Nephron (organoid): ENCODE results near the gene ZCCHC14.

ENCODE experiments used
- H3K27ac Mint-ChIP-seq, 3 experiments: 2 replicates each; pipeline ENCODE4 v1.8.0; 2020; ENCODE audit warnings: mixed read lengths in 3 of 3, mild to moderate bottlenecking in 2 of 3, moderate library complexity in 1 of 3
- H3K27me3 Mint-ChIP-seq: 2 replicates; pipeline ENCODE4 v1.8.0; 2021; ENCODE audit warnings: low read depth, mild to moderate bottlenecking, moderate library complexity, mixed read lengths
- H3K36me3 Mint-ChIP-seq: 2 replicates; pipeline ENCODE4 v1.8.0; 2020; ENCODE audit warnings: low read depth, mixed read lengths
- H3K4me1 Mint-ChIP-seq: 2 replicates; pipeline ENCODE4 v1.8.0; 2020; ENCODE audit warnings: mixed read lengths
- H3K4me3 Mint-ChIP-seq, 3 experiments: 2 replicates each; pipeline ENCODE4 v1.8.0; 2020; ENCODE audit warnings: mild to moderate bottlenecking in 3 of 3, mixed read lengths in 3 of 3, moderate library complexity in 2 of 3
- H3K9me3 Mint-ChIP-seq: 2 replicates; pipeline ENCODE4 v1.8.0; 2020; ENCODE audit warnings: mixed read lengths
- CTCF ChIP-seq, 3 experiments: fragments of 200-600 bp; sonication (generic); IDR thresholded peaks; one replicate each; pipeline ENCODE4 v1.5.0; 2021; ENCODE audit warnings: antibody characterized with exemption in 3 of 3; ENCODE audit not compliant: unreplicated experiment in 3 of 3

The ZCCHC14 gene

GRCh38 chr16:87469169-87469568, 23.7 kb downstream of the ZCCHC14 start:
- Mint-ChIP-seq H3K9me3 (no peaks in the 10 kb centered on the region), H3K27me3 (no peaks in the 10 kb centered on the region), H3K4me1 (peaks cover 50% of the 10 kb centered on the region), H3K36me3 (peaks cover 3% of the 10 kb centered on the region), H3K4me3 (no peak overlapping the region), H3K27ac (peak overlapping the region in 1 of 3 experiments; percentile 67)
- no peak for TF ChIP-seq CTCF (IDR thresholded peaks at IDR 0.05; ENCODE audit: unreplicated experiment in 3 of 3)

- no peak overlapping the region for H3K27ac Mint-ChIP-seq
- no peak overlapping the region for H3K4me3 Mint-ChIP-seq
- H3K36me3 Mint-ChIP-seq: no peaks in the 10 kb centered on the region
- H3K4me1 Mint-ChIP-seq: peaks cover 52% of the 10 kb centered on the region
- no peak for TF ChIP-seq CTCF (IDR thresholded peaks at IDR 0.05; ENCODE audit: unreplicated experiment in 3 of 3)
- no peaks in the 10 kb centered on the region for H3K27me3 Mint-ChIP-seq
- H3K9me3 Mint-ChIP-seq: no peaks in the 10 kb centered on the region
These were observed 24.3 kb downstream of the ZCCHC14 start for GRCh38 chr16:87468550-87468949.

- no peaks in the 10 kb centered on the region for H3K36me3 Mint-ChIP-seq
- no peaks in the 10 kb centered on the region for H3K9me3 Mint-ChIP-seq
- peak overlapping the region in 2 of 3 experiments; percentile 26 to 92 for H3K27ac Mint-ChIP-seq
- H3K4me3 Mint-ChIP-seq: no peak overlapping the region
- no peak for TF ChIP-seq CTCF (IDR thresholded peaks at IDR 0.05; ENCODE audit: unreplicated experiment in 3 of 3)
- H3K4me1 Mint-ChIP-seq: peaks cover 56% of the 10 kb centered on the region
- no peaks in the 10 kb centered on the region for H3K27me3 Mint-ChIP-seq
These were observed 25.8 kb downstream of the ZCCHC14 start for GRCh38 chr16:87466975-87467501.

- no peaks in the 10 kb centered on the region for H3K36me3 Mint-ChIP-seq
- H3K4me1 Mint-ChIP-seq: peaks cover 51% of the 10 kb centered on the region
- H3K27me3 Mint-ChIP-seq: no peaks in the 10 kb centered on the region
- TF ChIP-seq CTCF (IDR thresholded peaks at IDR 0.05; ENCODE audit: unreplicated experiment in 3 of 3): no peak
- no peaks in the 10 kb centered on the region for H3K9me3 Mint-ChIP-seq
- no peak overlapping the region for H3K4me3 Mint-ChIP-seq
- peak overlapping the region; percentile 92 to 97 (median 97) for H3K27ac Mint-ChIP-seq
These were observed 26.9 kb downstream of the ZCCHC14 start for GRCh38 chr16:87465879-87466278.

GRCh38 chr16:87465306-87465705, 27.5 kb downstream of the ZCCHC14 start:
- H3K27me3 Mint-ChIP-seq: no peaks in the 10 kb centered on the region

More at GRCh38 chr16:87465306-87465705, 27.5 kb downstream of the ZCCHC14 start:
- peak overlapping the region; percentile 25 to 41 (median 36) for H3K4me3 Mint-ChIP-seq
- H3K27ac Mint-ChIP-seq: peak overlapping the region; percentile 92 to 97 (median 97)
- H3K9me3 Mint-ChIP-seq: no peaks in the 10 kb centered on the region
- H3K4me1 Mint-ChIP-seq: peaks cover 46% of the 10 kb centered on the region
- TF ChIP-seq CTCF (IDR thresholded peaks at IDR 0.05; ENCODE audit: unreplicated experiment in 3 of 3): no peak
- H3K36me3 Mint-ChIP-seq: no peaks in the 10 kb centered on the region
